MM.1S (cell line): ENCODE measurements around the gene RELA.

Experiments
- DNase-seq: peaks from one replicate; pipeline ENCODE4 v3.0.0-alpha.2; 2015
- H2AFZ ChIP-seq: fragments of 300-600 bp; sonication (generic); 2 replicates; pipeline ENCODE4 v1.6.0; 2016; ENCODE audit warnings: antibody characterized with exemption, low read length
- H3F3A ChIP-seq: fragments of 300-600 bp; sonication (generic); 2 replicates; pipeline ENCODE4 v1.6.1; 2016; ENCODE audit warnings: mild to moderate bottlenecking, antibody characterized with exemption, low read length, moderate library complexity, mixed read lengths; ENCODE audit not compliant: insufficient read depth
- H3K27ac ChIP-seq: fragments of 300-600 bp; sonication (generic); 2 replicates; pipeline ENCODE4 v1.5.1; 2016; ENCODE audit warnings: mild to moderate bottlenecking, low read length
- H3K27me3 ChIP-seq: fragments of 300-600 bp; sonication (generic); replicated peaks from 2 replicates; pipeline ENCODE4 v1.6.0; 2016; ENCODE audit warnings: low read length; ENCODE audit not compliant: insufficient read depth
- H3K36me3 ChIP-seq: fragments of 300-600 bp; sonication (generic); replicated peaks from 2 replicates; pipeline ENCODE4 v1.6.1; 2016; ENCODE audit warnings: mild to moderate bottlenecking, low read length, mixed read lengths; ENCODE audit not compliant: insufficient read depth
- H3K4me1 ChIP-seq: fragments of 300-600 bp; sonication (generic); 2 replicates; pipeline ENCODE4 v1.6.1; 2016; ENCODE audit warnings: low read length, mixed read lengths
- H3K4me2 ChIP-seq: fragments of 300-600 bp; sonication (generic); 2 replicates; pipeline ENCODE4 v1.6.0; 2016; ENCODE audit warnings: low read depth, low read length
- H3K4me3 ChIP-seq: fragments of 300-600 bp; sonication (generic); 2 replicates; pipeline ENCODE4 v1.5.1; 2016; ENCODE audit warnings: low read length, mixed read lengths
- H3K79me2 ChIP-seq: fragments of 300-600 bp; sonication (generic); 2 replicates; pipeline ENCODE4 v1.6.1; 2016; ENCODE audit warnings: mixed run types, low read length, mixed read lengths
- H3K9ac ChIP-seq: fragments of 300-600 bp; sonication (generic); 2 replicates; pipeline ENCODE4 v1.6.1; 2016; ENCODE audit warnings: low read length, mixed read lengths
- H3K9me2 ChIP-seq: fragments of 300-600 bp; sonication (generic); replicated peaks from 2 replicates; pipeline ENCODE4 v1.6.1; 2016; ENCODE audit warnings: mild to moderate bottlenecking, low read length, mixed read lengths; ENCODE audit not compliant: insufficient read depth
- H3K9me3 ChIP-seq: fragments of 300-600 bp; sonication (generic); replicated peaks from 2 replicates; pipeline ENCODE4 v1.6.1; 2016; ENCODE audit warnings: mild to moderate bottlenecking, low read length, mixed read lengths; ENCODE audit not compliant: insufficient read depth
- H4K20me1 ChIP-seq: fragments of 300-600 bp; sonication (generic); 2 replicates; pipeline ENCODE4 v1.6.1; 2016; ENCODE audit warnings: mild to moderate bottlenecking, low read length, moderate library complexity, mixed read lengths; ENCODE audit not compliant: insufficient read depth
- EZH2 ChIP-seq: fragments of 300-600 bp; sonication (generic); optimal IDR thresholded peaks from 2 replicates; pipeline ENCODE3; 2017; ENCODE audit warnings: low read depth, mild to moderate bottlenecking, antibody characterized with exemption, low read length, mixed read lengths
- EZH2phosphoT487 ChIP-seq: fragments of 300-600 bp; sonication (generic); IDR thresholded peaks from 2 replicates; pipeline ENCODE4 v1.6.1; 2018; ENCODE audit warnings: antibody characterized with exemption, low read length
- TF ChIP-seq, protein P1 (sequence below): fragments of 300-600 bp; sonication (generic); IDR thresholded peaks from 2 replicates; pipeline ENCODE4 v1.5.1; 2016; ENCODE audit warnings: antibody characterized with exemption, low read length, mixed read lengths

Gene RELA

DNA sequence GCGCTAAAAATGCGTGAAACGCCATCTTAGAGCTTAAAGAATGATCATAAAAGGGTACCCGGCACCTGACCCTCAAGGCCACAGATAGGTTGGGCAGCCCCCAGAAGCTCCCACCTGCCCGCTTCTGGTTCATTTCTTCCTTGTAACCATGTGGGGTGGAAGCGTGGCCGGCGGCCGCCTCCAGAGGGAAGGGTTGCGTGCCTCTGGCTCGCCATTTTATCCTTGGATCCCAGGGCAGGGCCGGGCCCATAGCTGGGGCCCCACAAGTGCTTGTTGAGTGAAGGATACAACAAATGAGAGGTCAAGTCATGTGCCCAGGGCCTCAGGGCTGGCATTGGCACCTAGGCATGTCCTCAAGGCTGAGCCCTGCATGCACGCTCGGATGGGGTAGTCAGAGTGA lies 41.3 kb downstream of the RELA start:
- no peaks in the 10 kb centered on the region for H3K9me3 ChIP-seq
- no peaks in the 10 kb centered on the region for H3K36me3 ChIP-seq
- H2AFZ ChIP-seq = no peak overlapping the region
- peaks cover 11% of the 10 kb centered on the region; the same call in 1 of the 2 replicates for H3K4me1 ChIP-seq
- no peaks in the 10 kb centered on the region; the same call in 1 of the 2 replicates for H4K20me1 ChIP-seq
- no peak overlapping the region for H3K4me3 ChIP-seq
- no peak for DNase-seq
- H3K27me3 ChIP-seq = no peaks in the 10 kb centered on the region
- TF ChIP-seq, protein P1, sequence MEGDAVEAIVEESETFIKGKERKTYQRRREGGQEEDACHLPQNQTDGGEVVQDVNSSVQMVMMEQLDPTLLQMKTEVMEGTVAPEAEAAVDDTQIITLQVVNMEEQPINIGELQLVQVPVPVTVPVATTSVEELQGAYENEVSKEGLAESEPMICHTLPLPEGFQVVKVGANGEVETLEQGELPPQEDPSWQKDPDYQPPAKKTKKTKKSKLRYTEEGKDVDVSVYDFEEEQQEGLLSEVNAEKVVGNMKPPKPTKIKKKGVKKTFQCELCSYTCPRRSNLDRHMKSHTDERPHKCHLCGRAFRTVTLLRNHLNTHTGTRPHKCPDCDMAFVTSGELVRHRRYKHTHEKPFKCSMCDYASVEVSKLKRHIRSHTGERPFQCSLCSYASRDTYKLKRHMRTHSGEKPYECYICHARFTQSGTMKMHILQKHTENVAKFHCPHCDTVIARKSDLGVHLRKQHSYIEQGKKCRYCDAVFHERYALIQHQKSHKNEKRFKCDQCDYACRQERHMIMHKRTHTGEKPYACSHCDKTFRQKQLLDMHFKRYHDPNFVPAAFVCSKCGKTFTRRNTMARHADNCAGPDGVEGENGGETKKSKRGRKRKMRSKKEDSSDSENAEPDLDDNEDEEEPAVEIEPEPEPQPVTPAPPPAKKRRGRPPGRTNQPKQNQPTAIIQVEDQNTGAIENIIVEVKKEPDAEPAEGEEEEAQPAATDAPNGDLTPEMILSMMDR = no peak
- TF ChIP-seq EZH2phosphoT487 (no peak), EZH2 (no peak)
- no peak overlapping the region for H3K9ac ChIP-seq
- no peaks in the 10 kb centered on the region for H3F3A ChIP-seq
- no peak overlapping the region for H3K4me2 ChIP-seq
- H3K9me2 ChIP-seq = no peaks in the 10 kb centered on the region
- no peak overlapping the region for H3K27ac ChIP-seq
- peaks cover 44% of the 10 kb centered on the region for H3K79me2 ChIP-seq

- no peak overlapping the region for H3K27ac ChIP-seq
- H3F3A ChIP-seq = no peaks in the 10 kb centered on the region
- TF ChIP-seq, protein P1 = no peak
- TF ChIP-seq EZH2phosphoT487 = no peak
- no peaks in the 10 kb centered on the region for H4K20me1 ChIP-seq
- no peak overlapping the region for H3K4me3 ChIP-seq
- H3K9ac ChIP-seq = no peak overlapping the region
- no peak overlapping the region for H3K4me2 ChIP-seq
- H3K36me3 ChIP-seq = no peaks in the 10 kb centered on the region
- no peak overlapping the region for H2AFZ ChIP-seq
- no peak for DNase-seq
- H3K27me3 ChIP-seq = no peaks in the 10 kb centered on the region
- H3K79me2 ChIP-seq = peaks cover 51% of the 10 kb centered on the region
- no peaks in the 10 kb centered on the region for H3K9me2 ChIP-seq
- no peaks in the 10 kb centered on the region for H3K9me3 ChIP-seq
- H3K4me1 ChIP-seq = peaks cover 11% of the 10 kb centered on the region; the same call in 1 of the 2 replicates
Observed at GRCh38 chr11:65620666-65621065, 42.0 kb downstream of the RELA start.

DNA sequence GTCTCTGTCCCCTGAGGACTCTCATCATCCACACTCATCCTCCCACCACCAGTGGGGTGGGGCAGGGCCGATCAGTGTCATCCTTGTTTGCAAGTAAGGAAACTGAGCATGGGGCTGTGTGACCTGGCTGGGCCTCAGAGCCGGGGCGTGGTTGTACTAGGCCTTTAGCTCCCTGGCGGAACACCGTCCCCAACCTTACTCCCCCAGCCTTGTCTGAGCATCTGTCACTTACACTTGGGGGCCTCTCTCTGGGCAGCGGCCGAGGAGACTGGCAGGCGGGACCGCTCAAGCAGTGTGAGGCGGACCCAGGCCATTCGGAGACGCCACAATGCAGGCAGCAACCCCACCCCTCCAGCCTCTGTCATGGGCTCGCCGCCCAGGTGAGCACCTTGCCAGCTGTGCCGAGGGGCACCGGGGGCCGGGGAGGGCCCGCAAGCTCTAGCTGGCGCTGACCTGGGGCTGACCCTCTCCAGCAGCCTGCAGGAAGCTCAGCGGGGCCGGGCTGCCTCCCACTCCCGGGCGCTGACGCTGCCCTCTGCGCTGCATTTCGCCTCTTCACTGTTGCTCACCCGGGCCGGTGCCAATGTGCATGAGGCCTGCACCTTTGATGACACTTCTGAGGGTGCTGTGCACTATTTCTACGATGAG lies 43.3 kb downstream of the RELA start:
- no peaks in the 10 kb centered on the region for H3K9me3 ChIP-seq
- H3K79me2 ChIP-seq = peaks cover 53% of the 10 kb centered on the region
- no peaks in the 10 kb centered on the region for H3K9me2 ChIP-seq
- H3K4me1 ChIP-seq = peaks cover 11% of the 10 kb centered on the region; the same call in 1 of the 2 replicates
- H2AFZ ChIP-seq = no peak overlapping the region
- DNase-seq = no peak
- no peaks in the 10 kb centered on the region for H3K36me3 ChIP-seq
- TF ChIP-seq, protein P1 = no peak
- TF ChIP-seq EZH2 (no peak), EZH2phosphoT487 (no peak)
- H3K9ac ChIP-seq = no peak overlapping the region
- no peak overlapping the region for H3K27ac ChIP-seq
- no peaks in the 10 kb centered on the region for H3K27me3 ChIP-seq
- no peak overlapping the region for H3K4me2 ChIP-seq
- 0 out of 2 replicates have a peak, but pooled peaks cover 2% of the 10 kb centered on the region for H3F3A ChIP-seq
- H4K20me1 ChIP-seq = no peaks in the 10 kb centered on the region
- no peak overlapping the region for H3K4me3 ChIP-seq
